KOPT-K1 (cell line): ENCODE data around the gene BAG1.

Experiments
- H3K27ac ChIP-seq: fragments of 200-600 bp; sonication (generic); 2 replicates; pipeline ENCODE4 v1.5.1; 2016; ENCODE audit warnings: antibody characterized with exemption, mild to moderate bottlenecking, low read depth, low read length; ENCODE audit not compliant: poor library complexity, severe bottlenecking
- H3K36me3 ChIP-seq: fragments of 200-600 bp; sonication (generic); 2 replicates; pipeline ENCODE4 v1.5.1; 2017; ENCODE audit warnings: antibody characterized with exemption, mild to moderate bottlenecking, low read length, moderate library complexity; ENCODE audit not compliant: insufficient read depth
- H3K9me3 ChIP-seq: fragments of 200-600 bp; sonication (generic); 2 replicates; pipeline ENCODE4 v1.5.1; 2017; ENCODE audit warnings: antibody characterized with exemption, low read length, mild to moderate bottlenecking; ENCODE audit not compliant: insufficient read depth, poor library complexity, severe bottlenecking

BAG1 gene

DNA sequence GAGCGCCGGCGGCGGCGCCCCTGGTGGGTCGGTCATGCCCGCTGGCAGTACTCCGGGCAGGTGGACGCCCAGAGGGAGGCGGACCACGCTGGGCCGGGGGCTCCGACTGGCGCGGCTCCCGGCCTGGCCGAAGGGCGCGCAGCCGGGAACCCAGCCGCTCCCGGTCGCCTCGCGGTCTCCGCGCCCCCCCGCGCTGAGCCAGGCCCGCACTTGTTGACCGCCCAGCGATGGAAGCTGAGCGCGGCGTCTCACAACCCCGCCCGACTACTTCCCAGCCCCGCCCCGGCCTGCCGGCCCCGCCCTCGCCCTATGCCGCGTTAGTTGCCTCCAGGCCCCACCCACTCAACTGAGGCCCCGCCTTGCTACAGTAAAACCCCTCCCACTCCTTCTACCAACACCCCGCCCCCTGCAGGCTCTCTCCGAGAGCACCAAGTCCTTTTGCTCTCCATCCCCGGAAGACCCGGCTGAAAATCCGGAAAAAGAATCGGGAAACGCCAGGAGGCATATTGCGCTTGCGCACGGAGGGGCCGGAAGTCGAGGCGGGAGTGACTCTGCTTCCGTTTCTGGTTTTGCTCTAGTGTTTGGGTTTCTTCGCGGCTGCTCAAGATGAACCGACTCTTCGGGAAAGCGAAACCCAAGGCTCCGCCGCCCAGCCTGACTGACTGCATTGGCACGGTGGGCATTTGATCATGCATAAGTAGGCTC is at the start of gene BAG1, which contains the start of gene CHMP5:
TSS of gene BAG1 (minus strand) at position 236 of the 705 bp plus-strand sequence.
TSS of gene CHMP5 (plus strand) at position 577 of the 705 bp plus-strand sequence. CDS start at position 607, 30 bp downstream.
- H3K36me3 ChIP-seq: peaks cover 56% of the 10 kb centered on the region
- no peaks in the 10 kb centered on the region for H3K9me3 ChIP-seq
- peak within 1 kb of the TSS; percentile 82 for H3K27ac ChIP-seq

DNA sequence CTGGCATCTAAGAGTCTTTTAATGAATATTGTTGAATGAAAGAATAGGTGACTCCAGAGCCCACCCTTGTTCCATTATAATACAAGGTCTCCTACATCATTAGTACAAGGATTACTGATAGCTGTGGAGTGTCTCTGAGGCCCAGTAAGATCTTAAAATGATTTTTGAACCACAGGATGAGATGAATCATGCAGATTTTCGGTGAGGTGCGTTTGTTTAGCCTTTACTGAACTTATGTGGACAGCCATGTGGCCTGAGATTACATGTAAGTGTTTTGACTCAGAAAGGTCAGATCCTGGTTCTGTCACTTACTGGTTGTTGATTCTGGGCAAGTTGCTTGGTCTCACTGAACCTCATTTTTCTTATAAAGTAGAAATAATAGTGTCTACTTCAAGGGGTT is 47.4 kb upstream of the BAG1 start:
- H3K36me3 ChIP-seq: peaks cover 98% of the 10 kb centered on the region
- H3K27ac ChIP-seq: no peak overlapping the region
- no peaks in the 10 kb centered on the region for H3K9me3 ChIP-seq

- H3K27ac ChIP-seq: no peak overlapping the region
- peaks cover 100% of the 10 kb centered on the region for H3K36me3 ChIP-seq
- H3K9me3 ChIP-seq: no peaks in the 10 kb centered on the region
These were observed 46.2 kb upstream of the BAG1 start for GRCh38 chr9:33310748-33311147.

DNA sequence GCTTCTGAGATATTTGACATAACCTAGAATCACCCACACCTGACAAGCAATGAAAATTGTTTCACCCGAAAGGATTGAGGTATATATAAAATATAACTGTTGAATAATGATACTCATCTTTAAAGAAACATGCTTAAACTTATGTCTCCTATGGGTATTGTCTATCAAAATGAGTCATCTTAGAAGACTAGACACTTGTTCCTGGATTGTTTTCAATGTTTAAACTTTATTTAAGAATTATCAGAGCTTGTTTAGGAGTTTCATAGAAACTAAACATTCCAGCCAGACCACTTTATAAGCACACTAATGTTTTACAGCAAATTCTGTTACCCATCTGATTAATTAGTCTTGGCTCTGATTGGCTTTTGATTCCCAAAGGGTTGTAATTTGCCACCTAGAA is 45.4 kb upstream of the BAG1 start:
- H3K36me3 ChIP-seq: peaks cover 100% of the 10 kb centered on the region
- no peaks in the 10 kb centered on the region for H3K9me3 ChIP-seq
- no peak overlapping the region for H3K27ac ChIP-seq

- Histone ChIP-seq H3K9me3 (no peaks in the 10 kb centered on the region), H3K36me3 (peaks cover 100% of the 10 kb centered on the region), H3K27ac (no peak overlapping the region)
These were observed 42.6 kb upstream of the BAG1 start for GRCh38 chr9:33307067-33307466.

GRCh38 chr9:33306037-33306436 is 41.5 kb upstream of the BAG1 start:
- Histone ChIP-seq H3K36me3 (peaks cover 100% of the 10 kb centered on the region), H3K27ac (no peak overlapping the region)

DNA sequence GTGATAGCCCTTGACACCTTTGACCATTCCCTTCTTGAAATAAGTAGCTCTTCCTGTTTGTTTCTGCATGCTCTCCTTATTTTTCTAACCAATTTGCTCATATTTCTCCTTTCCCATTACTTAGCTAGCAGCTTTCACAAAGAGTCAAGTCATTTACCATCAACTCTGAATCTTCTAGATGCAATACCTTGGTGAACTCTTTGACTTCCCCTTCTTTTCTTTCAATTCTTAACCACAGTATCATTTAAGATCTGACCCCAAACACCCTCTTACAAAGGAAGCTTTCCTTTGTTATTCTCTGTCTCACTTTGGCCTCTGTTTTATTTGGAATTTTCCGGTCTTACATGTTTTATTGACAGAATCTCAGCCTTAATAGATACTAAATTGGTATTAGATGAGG is 39.9 kb upstream of the BAG1 start:
- Histone ChIP-seq H3K9me3 (no peaks in the 10 kb centered on the region), H3K36me3 (peaks cover 100% of the 10 kb centered on the region), H3K27ac (no peak overlapping the region)

More at GRCh38 chr9:33306037-33306436, 41.5 kb upstream of the BAG1 start:
- H3K9me3 ChIP-seq: no peaks in the 10 kb centered on the region

- no peaks in the 10 kb centered on the region for H3K9me3 ChIP-seq
- peaks cover 98% of the 10 kb centered on the region for H3K36me3 ChIP-seq
- no peak overlapping the region for H3K27ac ChIP-seq
These were observed 36.0 kb upstream of the BAG1 start for GRCh38 chr9:33300546-33300945.

- Histone ChIP-seq H3K36me3 (peaks cover 98% of the 10 kb centered on the region), H3K27ac (peak overlapping the region; percentile 51)
These were observed 32.9 kb upstream of the BAG1 start for GRCh38 chr9:33297432-33297831.

DNA sequence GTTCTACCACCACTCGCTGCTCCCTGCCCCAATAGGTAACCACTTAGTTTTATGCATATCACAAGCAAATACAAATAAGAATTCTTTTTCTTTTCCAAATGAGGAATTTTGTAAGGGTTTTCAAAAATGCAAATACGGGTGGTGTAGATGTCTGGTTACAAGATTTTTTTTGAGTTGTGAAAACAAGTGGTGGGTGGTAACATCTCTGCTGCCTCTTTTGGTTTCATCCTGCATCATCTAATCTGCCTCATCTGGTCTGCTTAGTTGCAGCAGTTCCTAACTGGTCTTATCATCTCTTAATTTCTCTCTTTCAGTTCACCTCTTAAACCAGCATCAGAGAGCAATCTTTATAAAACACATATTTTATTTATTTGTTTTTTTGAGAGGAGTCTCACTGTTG is 31.1 kb upstream of the BAG1 start:
- peaks cover 86% of the 10 kb centered on the region for H3K36me3 ChIP-seq
- H3K27ac ChIP-seq: no peak overlapping the region
- no peaks in the 10 kb centered on the region for H3K9me3 ChIP-seq

More at GRCh38 chr9:33297432-33297831, 32.9 kb upstream of the BAG1 start:
- H3K9me3 ChIP-seq: no peaks in the 10 kb centered on the region

DNA sequence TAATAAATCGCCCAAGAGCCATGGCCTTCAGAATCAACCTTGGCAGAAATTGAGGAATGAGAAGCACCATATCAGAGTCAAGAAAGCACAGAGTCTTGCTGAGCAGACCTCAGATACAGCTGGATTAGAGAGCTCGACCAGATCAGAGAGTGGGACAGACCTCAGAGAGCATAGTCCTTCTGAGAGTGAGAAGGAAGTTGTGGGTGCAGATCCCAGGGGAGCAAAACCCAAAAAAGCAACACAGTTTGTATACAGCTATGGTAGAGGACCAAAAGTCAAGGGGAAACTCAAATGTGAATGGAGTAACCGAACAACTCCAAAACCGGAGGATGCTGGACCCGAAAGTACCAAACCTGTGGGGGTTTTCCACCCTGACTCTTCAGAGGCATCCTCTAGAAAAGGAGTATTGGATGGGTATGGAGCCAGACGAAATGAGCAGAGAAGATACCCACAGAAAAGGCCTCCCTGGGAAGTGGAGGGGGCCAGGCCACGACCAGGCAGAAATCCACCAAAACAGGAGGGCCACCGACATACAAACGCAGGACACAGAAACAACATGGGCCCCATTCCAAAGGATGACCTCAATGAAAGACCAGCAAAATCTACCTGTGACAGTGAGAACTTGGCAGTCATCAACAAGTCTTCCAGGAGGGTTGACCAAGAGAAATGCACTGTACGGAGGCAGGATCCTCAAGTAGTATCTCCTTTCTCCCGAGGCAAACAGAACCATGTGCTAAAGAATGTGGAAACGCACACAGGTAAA is 30.3 kb upstream of the BAG1 start:
- no peaks in the 10 kb centered on the region for H3K9me3 ChIP-seq
- peaks cover 79% of the 10 kb centered on the region for H3K36me3 ChIP-seq
- no peak overlapping the region for H3K27ac ChIP-seq

DNA sequence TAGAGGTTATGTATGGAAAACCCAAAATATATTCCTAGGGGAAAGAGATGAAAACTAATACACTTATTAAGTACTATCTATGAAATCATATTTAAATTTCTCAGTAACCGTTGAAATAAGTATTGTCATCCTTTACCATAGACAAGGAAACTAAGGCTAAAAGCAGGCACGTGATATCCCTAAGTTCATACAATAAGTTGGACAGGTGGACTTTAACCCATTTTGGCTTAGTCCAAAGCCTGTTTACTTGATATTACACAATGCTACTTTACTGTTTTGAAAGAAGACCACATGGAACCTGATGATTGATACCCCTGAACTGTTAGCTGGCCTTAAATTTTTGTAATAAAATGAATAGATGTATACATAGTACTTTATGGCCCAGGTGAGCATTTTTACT is 29.3 kb upstream of the BAG1 start:
- H3K27ac ChIP-seq: no peak overlapping the region
- H3K36me3 ChIP-seq: peaks cover 69% of the 10 kb centered on the region

DNA sequence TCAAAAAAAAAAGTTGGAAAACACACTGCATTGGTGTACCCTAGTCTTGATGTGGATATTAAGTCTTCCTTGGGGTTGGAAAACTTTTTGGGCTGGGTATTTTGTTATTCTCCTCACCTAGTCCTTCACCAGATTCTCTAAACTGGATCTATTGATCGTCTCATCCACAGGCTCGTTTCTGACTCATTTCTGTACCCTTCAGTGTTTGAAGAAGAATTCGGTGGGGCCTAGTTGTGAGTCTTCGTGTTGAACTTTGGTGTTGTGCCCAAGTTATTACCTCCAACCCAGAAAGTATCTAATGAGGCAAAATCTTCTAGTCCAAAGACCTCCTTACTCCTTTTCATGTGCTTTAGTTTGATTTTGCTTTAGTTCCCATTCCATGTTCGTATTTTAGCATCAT is 27.4 kb upstream of the BAG1 start:
- Histone ChIP-seq H3K27ac (no peak overlapping the region), H3K9me3 (no peaks in the 10 kb centered on the region), H3K36me3 (peaks cover 51% of the 10 kb centered on the region)

More for the DNA sequence above, 29.3 kb upstream of the BAG1 start:
- no peaks in the 10 kb centered on the region for H3K9me3 ChIP-seq

DNA sequence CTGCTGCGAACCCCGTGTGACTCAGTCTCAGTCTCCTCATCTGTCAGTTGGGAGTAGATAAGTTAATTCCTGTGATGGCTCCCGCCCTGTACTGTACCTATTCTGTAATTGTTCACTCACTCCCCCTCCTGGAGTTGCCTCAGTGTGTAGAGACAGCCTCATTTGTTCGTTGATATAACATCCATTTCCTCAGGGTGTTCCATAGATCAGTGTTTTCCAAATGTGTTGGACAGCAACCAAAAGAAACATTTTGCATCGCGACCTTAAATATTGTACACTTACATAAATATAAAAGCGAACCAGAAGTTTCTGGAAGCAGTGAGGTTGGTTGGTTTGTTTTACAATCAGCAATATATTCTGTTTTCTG is 26.5 kb upstream of the BAG1 start:
- peak overlapping the region; percentile 82 for H3K27ac ChIP-seq
- H3K9me3 ChIP-seq: no peaks in the 10 kb centered on the region
- H3K36me3 ChIP-seq: peaks cover 42% of the 10 kb centered on the region

GRCh38 chr9:33290247-33291030 is 25.9 kb upstream of the BAG1 start, which contains the start of gene NFX1:
TSS of gene NFX1 (plus strand) at chr9:33290516. CDS start at chr9:33290573, 57 bp downstream.
- Histone ChIP-seq H3K36me3 (peaks cover 37% of the 10 kb centered on the region), H3K9me3 (no peaks in the 10 kb centered on the region), H3K27ac (peak within 1 kb of the TSS; percentile 82)
